Fibroblast of gingiva (primary cell): Measurements from ENCODE around the gene MRM3.
"Not testable (repeated sequence)": the region's sequence is repeated elsewhere in the genome, so short reads cannot be mapped to it uniquely, and the experiment has no call there.

Source experiments
- DNase-seq: peaks from one replicate; pipeline ENCODE4 v3.0.0-alpha.2; 2011; ENCODE audit warnings: low read depth

The MRM3 gene, protein sequence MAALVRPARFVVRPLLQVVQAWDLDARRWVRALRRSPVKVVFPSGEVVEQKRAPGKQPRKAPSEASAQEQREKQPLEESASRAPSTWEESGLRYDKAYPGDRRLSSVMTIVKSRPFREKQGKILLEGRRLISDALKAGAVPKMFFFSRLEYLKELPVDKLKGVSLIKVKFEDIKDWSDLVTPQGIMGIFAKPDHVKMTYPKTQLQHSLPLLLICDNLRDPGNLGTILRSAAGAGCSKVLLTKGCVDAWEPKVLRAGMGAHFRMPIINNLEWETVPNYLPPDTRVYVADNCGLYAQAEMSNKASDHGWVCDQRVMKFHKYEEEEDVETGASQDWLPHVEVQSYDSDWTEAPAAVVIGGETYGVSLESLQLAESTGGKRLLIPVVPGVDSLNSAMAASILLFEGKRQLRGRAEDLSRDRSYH

GRCh38 chr17:781805-782731, at the start of gene MRM3, which contains the start of gene GLOD4:
TSS of gene MRM3 (plus strand) at chr17:782353. CDS start at chr17:782379, 26 bp downstream.
TSS of gene GLOD4 (minus strand) at chr17:782280. CDS start at chr17:782255, 25 bp downstream.
- peak; percentile 80 for DNase-seq

GRCh38 chr17:732902-733720, 49.0 kb upstream of the MRM3 start:
- DNase-seq, result peak; percentile 20

- no peak for DNase-seq
Observed at GRCh38 chr17:733743-734142, 48.4 kb upstream of the MRM3 start.

DNA sequence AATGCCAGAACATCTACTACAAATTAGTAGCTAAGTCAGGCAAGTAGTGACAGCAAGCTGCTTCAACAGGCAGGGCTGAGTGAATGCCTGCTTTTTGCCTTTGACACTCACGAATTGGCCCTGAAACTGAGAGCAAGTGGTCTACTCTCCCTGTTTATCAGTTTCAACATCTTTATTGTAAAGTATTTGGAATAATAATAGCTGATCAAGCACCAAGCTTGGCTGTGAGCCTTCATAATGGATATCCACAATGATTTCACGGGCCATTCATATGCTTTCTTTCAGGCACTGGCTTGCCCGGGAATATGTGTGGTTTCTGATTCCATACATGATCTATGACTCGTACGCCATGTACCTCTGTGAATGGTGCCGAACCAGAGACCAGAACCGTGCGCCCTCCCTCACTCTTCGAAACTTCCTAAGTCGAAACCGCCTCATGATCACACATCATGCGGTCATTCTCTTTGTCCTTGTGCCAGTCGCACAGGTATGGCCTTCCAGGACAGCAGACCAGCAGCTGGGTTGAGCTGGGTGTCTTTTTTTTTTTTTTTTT, 44.5 kb upstream of the MRM3 start:
- no peak for DNase-seq

DNA sequence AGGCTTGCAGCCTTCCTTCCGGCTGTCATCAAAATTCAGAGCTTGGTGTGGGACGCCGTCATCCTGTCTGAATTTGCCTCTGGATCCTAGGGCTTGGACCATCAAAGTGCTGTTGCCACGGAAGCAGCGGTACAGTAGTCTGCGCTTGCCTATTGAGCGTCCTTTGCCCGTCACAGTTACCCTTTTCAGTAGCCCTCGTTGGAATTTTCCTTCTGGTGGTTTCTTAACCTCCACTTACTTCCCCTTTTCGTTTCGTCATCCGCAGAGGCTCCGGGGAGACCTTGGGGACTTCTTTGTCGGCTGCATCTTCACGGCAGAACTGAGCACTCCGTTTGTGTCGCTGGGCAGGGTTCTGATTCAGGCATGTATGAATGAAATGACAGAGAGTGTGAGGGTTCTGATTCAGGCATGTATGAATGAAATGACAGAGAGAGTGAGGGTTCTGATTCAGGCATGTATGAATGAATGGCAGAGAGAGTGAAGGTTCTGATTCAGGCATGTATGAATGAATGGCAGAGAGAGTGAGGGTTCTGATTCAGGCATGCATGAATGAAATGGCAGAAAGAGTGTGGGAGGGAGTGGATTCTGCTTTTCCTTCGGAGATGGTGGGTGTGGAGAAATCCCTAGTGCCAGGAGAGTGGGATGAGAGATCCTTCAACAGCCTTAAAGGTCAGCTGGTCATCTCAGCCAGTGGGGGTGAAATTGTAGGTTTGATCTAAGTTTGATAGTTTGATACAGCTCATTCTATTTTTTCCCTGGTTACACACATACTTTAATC, 41.7 kb upstream of the MRM3 start:
- no peak for DNase-seq

DNA sequence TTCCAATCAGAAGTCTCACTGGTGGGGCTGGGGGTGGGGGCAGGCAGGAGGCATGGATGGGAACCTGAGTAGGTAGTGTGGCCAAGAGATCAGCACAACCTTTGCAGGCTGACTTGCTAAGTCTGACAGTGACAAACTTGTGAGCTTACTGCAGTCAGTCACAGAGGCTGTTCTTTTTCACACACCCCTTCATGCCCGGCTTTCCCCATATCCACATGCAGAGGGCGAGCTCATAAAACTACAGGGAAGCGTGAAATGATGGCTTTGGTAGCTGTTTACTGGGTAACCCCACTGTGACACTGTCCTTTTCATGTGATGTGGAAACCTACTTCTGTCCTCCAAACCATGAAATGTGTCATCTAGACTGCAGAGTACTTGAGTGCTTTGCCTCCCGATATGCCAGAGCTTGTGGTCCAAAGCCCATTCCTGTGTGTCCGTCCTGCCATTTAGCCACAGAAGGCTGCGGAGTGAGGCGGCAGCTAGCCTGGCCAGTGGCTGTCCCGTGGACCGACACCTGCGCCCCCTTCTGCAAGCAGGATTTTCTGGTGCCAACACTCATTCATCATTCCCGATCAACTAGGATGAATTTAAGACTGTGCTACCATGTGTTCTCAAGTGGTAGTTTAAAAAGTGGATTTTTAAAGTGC, 39.9 kb upstream of the MRM3 start:
- no peak for DNase-seq

DNA sequence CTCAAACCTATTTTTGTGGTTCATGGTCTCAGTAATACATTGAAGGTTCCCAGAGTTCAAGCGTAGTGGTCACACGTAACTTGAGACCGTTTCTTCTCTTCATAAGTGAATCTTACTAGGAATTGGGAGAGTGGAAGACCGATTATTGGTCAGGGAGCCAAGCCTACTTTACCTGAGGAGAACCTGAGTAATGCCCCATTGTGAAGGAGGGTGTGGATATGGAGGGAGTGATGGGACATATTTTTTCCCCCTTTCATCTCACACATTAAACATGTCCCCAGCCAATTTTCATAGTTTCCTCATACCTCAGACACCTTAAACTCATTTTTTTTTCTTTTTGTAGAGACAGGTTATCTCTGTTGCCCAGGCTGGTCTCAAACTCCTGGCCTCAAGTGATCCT, 39.0 kb upstream of the MRM3 start:
- no peak for DNase-seq

DNA sequence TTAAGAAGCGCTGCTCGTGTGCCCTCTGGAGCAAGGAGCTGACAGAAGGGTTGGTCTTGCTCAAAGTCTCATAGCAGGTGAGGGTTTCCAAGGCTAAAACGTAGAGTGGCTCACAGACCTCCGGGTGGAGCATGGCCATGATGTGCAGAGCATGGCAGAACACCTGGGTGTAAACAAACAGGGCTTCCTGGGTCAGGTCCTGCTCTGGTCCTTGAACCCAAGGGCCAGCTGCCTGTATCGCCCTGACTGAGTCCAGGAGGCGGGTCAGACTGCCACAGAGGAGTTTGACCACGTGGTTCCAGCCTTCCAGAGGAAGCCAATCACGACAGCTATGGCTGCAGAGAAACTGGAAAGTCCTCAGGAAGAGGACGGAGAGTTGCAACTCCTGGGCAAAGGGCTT, 37.2 kb upstream of the MRM3 start:
- DNase-seq, result no peak

DNA sequence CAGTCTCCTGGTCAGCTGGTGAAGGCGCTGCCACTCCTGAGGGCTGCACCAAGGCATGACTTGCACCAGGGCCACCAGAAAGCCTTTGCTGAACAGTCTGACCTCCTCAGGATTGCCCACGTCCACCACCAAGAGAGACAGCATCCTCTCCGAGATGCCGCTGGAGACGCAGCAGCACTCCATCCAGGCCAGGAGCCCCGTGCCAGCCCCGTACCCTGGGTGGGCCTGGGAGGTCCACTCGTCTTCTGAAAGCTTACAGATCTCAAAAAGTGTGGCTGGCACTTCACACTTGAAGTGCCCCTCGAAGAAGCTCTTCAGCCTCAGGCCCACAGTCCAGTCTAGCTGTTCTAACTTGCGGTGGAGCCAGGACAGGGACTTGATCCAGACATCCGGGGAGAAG, 36.7 kb upstream of the MRM3 start:
- no peak for DNase-seq

- DNase-seq, result no peak
Observed at GRCh38 chr17:746181-746580, 36.0 kb upstream of the MRM3 start.

GRCh38 chr17:746783-747629, 35.1 kb upstream of the MRM3 start:
- no peak for DNase-seq

DNA sequence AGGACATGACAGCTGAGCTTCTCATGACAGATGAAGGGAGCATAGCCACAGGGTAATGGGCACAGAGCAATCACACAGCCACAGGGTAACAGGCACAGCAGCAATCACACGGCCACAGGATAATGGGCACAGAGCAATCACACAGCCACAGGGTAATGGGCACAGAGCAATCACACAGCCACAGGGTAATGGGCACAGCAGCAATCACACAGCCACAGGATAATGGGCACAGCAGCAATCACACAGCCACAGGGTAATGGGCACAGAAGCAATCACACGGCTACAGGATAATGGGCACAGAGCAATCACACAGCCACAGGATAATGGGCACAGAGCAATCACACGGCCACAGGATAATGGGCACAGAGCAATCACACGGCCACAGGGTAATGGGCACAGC, 33.5 kb upstream of the MRM3 start:
- not testable (repeated sequence) for DNase-seq

DNA sequence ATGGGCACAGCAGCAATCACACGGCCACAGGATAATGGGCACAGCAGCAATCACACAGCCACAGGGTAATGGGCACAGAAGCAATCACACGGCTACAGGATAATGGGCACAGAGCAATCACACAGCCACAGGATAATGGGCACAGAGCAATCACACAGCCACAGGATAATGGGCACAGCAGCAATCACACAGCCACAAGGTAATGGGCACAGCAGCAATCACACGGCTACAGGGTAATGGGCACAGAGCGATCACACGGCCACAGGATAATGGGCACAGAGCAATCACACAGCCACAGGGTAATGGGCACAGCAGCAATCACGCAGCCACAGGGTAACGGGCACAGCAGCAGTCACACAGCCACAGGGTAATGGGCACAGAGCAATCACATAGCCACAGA, 32.8 kb upstream of the MRM3 start:
- DNase-seq, result not testable (repeated sequence)

DNA sequence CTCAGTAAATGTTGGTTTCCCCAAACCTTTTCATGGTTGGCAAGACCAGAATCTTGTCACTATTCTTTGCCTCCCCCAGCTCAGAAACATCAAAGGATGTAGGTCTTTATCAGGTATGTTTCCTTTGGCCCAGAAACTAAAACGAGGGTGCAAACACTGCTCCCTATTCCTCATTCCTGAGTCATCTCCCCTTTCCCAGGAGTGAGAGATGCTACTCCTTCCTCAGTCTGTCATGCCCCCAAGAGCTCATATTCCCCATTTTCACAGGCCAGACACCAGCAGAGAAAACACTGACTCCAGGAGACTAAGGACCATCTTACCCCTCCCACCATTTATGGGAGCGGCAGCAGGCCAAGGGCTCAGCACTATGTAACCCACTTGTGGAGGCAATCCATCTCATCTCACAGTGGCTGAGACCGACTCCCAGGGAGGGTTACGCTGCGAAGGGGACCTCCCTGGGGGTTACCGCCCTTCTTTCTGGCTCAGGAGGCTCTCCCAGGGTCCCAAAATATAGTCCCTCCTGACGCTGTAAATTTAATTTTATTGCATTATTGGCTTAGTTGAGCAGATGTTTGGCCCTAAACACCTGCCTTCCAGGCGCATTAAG, 31.6 kb upstream of the MRM3 start:
- no peak for DNase-seq

DNA sequence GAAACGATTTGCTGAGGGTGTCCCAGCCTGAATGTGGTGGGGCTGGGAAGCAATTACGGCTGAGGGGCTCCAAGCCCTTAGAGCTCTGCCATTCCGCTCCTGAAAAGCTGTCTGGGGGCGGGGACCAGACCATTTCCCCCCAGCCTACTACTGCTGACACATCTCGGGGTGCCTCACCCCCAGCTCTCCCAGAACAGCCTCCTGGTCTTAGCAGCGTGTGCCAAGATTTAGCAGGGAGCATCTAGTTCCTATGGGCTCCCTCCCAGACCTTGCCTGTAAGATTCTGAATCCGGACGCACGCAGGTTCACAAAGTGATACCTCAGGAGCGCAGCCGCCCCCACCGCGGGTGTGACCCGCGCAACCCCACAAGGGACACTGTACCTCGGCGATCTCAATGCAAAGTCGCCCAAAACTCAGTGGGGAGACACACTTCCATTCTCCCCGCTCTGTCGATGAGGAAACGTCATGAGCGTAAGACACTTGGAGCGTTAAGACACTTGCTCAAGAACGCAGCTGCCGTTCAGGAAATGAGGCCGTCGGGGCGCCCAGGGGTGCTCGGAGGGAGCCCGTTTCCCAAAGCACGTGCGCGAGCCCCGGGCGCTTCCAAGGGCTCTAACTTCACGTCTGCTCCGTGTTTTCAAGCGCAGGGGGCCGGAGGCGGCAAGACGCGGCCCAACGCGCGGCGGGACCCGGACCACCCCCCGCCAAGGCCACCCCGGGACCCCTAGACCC, 30.7 kb upstream of the MRM3 start:
- peak; percentile 50 for DNase-seq

DNA sequence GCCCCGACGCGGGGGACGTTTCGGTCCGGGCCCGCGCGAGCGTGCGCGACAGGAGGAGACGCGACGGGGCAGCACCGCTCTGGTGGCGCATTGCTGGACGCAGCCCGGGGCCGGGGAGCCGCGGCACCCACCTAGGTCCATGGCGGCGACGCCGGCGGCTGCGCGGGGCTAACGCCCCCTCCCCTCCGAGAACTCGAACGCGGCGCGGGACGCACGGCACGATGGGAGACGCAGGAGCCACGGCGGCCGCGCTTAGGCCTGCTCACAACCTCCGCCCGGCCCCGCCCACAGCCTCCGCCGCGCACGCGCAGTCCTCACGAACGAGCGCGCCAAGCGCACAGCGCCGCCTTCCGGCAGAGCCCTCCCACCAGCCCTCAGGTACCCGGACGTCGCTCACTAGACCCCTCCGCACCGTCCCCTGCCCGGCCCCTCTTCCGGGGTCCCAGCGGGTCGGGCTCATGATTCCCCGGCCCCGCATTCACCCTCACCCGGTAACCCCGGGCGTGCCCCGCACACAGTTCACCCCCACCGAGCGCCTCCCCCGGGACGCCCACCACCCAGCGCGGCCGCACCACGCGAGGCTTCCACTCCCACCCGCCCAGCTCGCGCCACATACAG, 30.0 kb upstream of the MRM3 start, which contains the start of gene GEMIN4:
Gene GEMIN4, minus strand, starts transcription at position 263 of the 618 bp plus-strand sequence. Its CDS starts 122 bp downstream, at position 141.
- DNase-seq, result peak; percentile 79

DNA sequence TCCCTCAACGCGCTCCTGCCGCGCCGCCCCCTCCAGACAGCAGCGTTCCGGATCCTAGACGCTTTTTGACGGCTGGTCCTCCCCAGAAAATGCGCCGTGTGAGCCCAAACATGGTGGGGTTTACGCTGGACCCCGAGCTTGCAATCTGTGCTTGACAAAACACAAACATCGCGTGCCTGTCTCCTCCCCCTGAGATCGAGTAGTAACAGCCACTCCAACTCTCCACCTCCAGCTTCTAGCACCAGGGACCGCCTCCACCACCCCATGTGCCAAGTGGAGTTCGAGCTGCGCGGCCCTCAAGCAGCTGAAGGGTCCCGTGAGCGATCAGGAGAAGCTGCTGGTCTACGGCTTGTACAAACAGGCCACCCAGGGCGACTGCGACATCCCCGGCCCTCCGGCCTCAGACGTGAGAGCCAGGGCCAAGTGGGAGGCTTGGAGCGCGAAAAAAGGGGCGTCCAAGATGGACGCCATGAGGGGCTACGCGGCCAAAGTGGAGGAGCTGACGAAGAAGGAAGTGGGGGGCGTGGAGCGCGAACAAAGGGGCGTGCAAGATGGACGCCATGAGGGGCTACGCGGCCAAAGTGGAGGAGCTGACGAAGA, 29.4 kb upstream of the MRM3 start:
- DNase-seq, result peak; percentile 68
